Measurements from ENCODE around the gene CISTR. TPM values are rescaled to one million over a fixed set of nuclear protein-coding genes. Genes with fewer than 3 reads are reported as not detected.

CISTR gene
- total and polyA plus RNA-seq, 7 donors: not detected

- H3K27me3 ChIP-seq: peaks cover 0 to 44% (median 10%) of the 10 kb centered on the region in 3 donors
- no peaks in the 10 kb centered on the region for H3K9me3 ChIP-seq
- peaks cover 0 to 22% (median 15%) of the 10 kb centered on the region in 4 donors for H3K4me1 ChIP-seq
- 68 to 86% methylated on average over 2 of the region's 2 CpGs for WGBS, 2 donors
- no peaks in the 10 kb centered on the region for H3K36me3 ChIP-seq
- no peak overlapping the region for H3K27ac ChIP-seq
- TF ChIP-seq POLR2AphosphoS5 (IDR thresholded peaks at IDR 0.05) (no peak), CTCF (IDR thresholded peaks at IDR 0.05) (no peak), POLR2A (IDR thresholded peaks at IDR 0.05) (no peak), EP300 (IDR thresholded peaks at IDR 0.05) (no peak)
- DNase-seq: no peak
- intact Hi-C loops (cut with DNase I): no loop called here
- no peak overlapping the region for H3K4me3 ChIP-seq
Observed at GRCh38 chr12:53759261-53759660, 7.5 kb upstream of the CISTR start.

DNA sequence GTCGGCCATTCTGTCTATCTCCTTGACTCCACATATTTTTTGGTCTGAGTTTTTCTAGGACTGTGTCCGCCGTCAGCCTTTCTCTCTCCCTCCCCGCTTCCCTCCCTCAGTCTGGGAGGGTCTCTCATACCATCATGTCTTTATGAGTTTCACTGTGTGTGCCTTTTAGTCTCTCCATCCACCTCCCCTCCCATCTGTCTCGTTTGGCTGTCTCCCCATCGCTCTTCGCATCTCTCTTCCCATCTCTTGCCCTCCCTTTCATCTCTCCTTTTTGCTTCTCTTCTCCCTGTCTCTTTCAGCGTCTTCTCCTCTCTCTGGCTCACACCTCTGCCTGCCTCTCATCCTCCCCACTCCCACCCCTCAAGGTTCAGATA lies 6.9 kb upstream of the CISTR start:
- H3K4me1 ChIP-seq: peaks cover 0 to 28% (median 20%) of the 10 kb centered on the region in 4 donors
- no peak overlapping the region for H3K27ac ChIP-seq
- peaks cover 0 to 40% (median 10%) of the 10 kb centered on the region in 3 donors for H3K27me3 ChIP-seq
- H3K36me3 ChIP-seq: no peaks in the 10 kb centered on the region
- WGBS, 2 donors: 39 to 49% methylated on average over 8 of the region's 8 CpGs
- intact Hi-C loops (cut with DNase I): no loop called here
- H3K4me3 ChIP-seq: no peak overlapping the region
- H3K9me3 ChIP-seq: no peaks in the 10 kb centered on the region
- no peak for TF ChIP-seq CTCF (IDR thresholded peaks at IDR 0.05)
- TF ChIP-seq POLR2A (IDR thresholded peaks at IDR 0.05): no peak
- no peak for TF ChIP-seq EP300 (IDR thresholded peaks at IDR 0.05)
- TF ChIP-seq POLR2AphosphoS5 (IDR thresholded peaks at IDR 0.05): no peak
- DNase-seq: no peak

DNA sequence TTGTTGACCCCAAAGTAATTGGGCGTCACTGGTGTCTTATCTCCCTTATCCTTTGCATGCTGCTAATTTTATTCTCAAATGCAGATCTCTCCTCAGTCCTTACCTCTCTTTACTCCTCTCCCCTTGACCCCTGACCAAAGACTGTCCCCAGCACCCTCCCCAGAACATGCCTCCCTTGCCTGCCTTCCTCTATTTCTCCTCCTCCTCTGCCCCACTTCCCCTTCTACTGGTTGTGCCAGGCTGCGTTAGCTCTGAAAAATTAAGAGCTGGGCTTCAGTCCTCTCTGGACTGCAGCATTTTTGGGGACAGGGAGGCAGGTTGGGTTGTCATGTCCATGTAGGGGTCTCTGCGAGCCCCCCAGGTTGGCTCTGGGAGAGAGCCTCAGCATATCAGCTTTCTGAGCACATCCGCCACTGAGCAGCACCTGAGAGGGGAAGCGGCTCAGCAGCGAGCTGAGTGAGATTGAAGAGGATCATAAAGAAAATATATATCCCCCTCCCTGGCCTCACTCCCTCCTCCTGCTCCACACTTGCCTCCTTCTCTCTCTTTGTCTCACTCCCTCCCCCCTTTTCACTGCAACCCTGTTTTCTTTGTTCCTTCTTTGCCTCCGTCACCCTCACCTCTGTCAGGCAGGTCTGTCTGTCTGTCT lies 6.4 kb upstream of the CISTR start:
- TF ChIP-seq POLR2AphosphoS5 (IDR thresholded peaks at IDR 0.05) (no peak), CTCF (IDR thresholded peaks at IDR 0.05) (no peak), POLR2A (IDR thresholded peaks at IDR 0.05) (no peak), EP300 (IDR thresholded peaks at IDR 0.05) (no peak)
- Histone ChIP-seq H3K36me3 (no peaks in the 10 kb centered on the region), H3K4me1 (peaks cover 0 to 31% (median 22%) of the 10 kb centered on the region in 4 donors), H3K9me3 (no peaks in the 10 kb centered on the region), H3K4me3 (no peak overlapping the region), H3K27me3 (peaks cover 0 to 35% (median 10%) of the 10 kb centered on the region in 3 donors), H3K27ac (no peak overlapping the region)
- no peak for DNase-seq
- WGBS, 2 donors: 33 to 45% methylated on average over 7 of the region's 7 CpGs
- intact Hi-C loops (cut with DNase I): no loop called here

- Histone ChIP-seq H3K27me3 (peaks cover 0 to 31% (median 10%) of the 10 kb centered on the region in 3 donors), H3K36me3 (no peaks in the 10 kb centered on the region), H3K4me1 (peaks cover 0 to 41% (median 24%) of the 10 kb centered on the region in 4 donors), H3K9me3 (no peaks in the 10 kb centered on the region), H3K4me3 (no peak overlapping the region), H3K27ac (no peak overlapping the region)
- 4 to 9% methylated on average over 17 of the region's 17 CpGs for WGBS, 2 donors
- DNase-seq: peak; percentile 82
- intact Hi-C loops (cut with DNase I): no loop called here
- TF ChIP-seq POLR2A (IDR thresholded peaks at IDR 0.05): no peak
- peak; percentile 45 to 83 (median 56) for TF ChIP-seq CTCF (IDR thresholded peaks at IDR 0.05)
Observed at GRCh38 chr12:53757101-53757770, 5.5 kb upstream of the CISTR start.

All from sigmoid colon (tissue), 7 donors.